RWPE1 (cell line): ENCODE measurements around the gene MSH3.

Experiments used
- CTCF ChIA-PET: fragments of 350-600 bp; sonication (Branson Sonifier 250); formaldehyde crosslinking; extraction: SDS; loops from one replicate; lab custom pipeline; 2021; lab: Yijun Ruan, JAX
- POLR2A ChIA-PET: fragments of 400-600 bp; formaldehyde crosslinking; extraction: SDS; loops from one replicate; lab custom pipeline; 2020; ENCODE audit warnings: antibody characterized with exemption; ENCODE audit not compliant: low non-redundant PET; lab: Yijun Ruan, JAX
- DNase-seq: peaks from one replicate; pipeline ENCODE4 v3.0.0; 2012; ENCODE audit warnings: low spot score
- H3K27ac ChIP-seq: fragments of 450-650 bp; 2 replicates; pipeline ENCODE4 v1.5.1; 2017
- CTCF ChIP-seq: fragments of 450-650 bp; conservative IDR thresholded peaks from 2 replicates; pipeline ENCODE4 v1.5.1; 2017; ENCODE audit warnings: low read depth, mild to moderate bottlenecking

MSH3 gene

GRCh38 chr5:80919678-80920196 lies 265.3 kb downstream of the MSH3 start:
- ChIA-PET CTCF (interaction anchor here (0.6 kb wide), 1 partner anchor 64 kb away, joined by 4 read pairs; no protein-coding TSS in a partner anchor), POLR2A (no interaction called here)
- no peak overlapping the region for H3K27ac ChIP-seq
- no peak for DNase-seq
- no peak for TF ChIP-seq CTCF

- no peak overlapping the region for H3K27ac ChIP-seq
- POLR2A ChIA-PET, result no interaction called here
- TF ChIP-seq CTCF, result no peak
- CTCF ChIA-PET, result no interaction called here
- DNase-seq, result no peak
Measured at GRCh38 chr5:80920333-80920732, 265.9 kb downstream of the MSH3 start.

- no peak overlapping the region for H3K27ac ChIP-seq
- no peak for TF ChIP-seq CTCF
- POLR2A ChIA-PET, result no interaction called here
- DNase-seq, result no peak
- CTCF ChIA-PET, result no interaction called here
Measured at GRCh38 chr5:80921026-80921425, 266.6 kb downstream of the MSH3 start.

- CTCF ChIA-PET, result interaction anchor here (0.7 kb wide), 1 partner anchor 10 kb away, joined by 4 read pairs; no protein-coding TSS in a partner anchor
- no peak for DNase-seq
- TF ChIP-seq CTCF, result no peak
- no peak overlapping the region for H3K27ac ChIP-seq
- POLR2A ChIA-PET, result no interaction called here
Measured at GRCh38 chr5:80925931-80926330, 271.5 kb downstream of the MSH3 start.
